ENCODE data around the gene RPGRIP1L. TPM values are rescaled to one million over a fixed set of nuclear protein-coding genes. Genes with fewer than 3 reads are reported as not detected.

Gene RPGRIP1L
- total and polyA plus RNA-seq, 2 donors (not counting 1 experiment from before 2014, with no cell fraction given): 1.0 to 7.1 TPM

GRCh38 chr16:53632526-53632925 is 71.1 kb downstream of the RPGRIP1L start:
- peaks cover 3% of the 10 kb centered on the region for H3K4me1 Mint-ChIP-seq
- no peaks in the 10 kb centered on the region for H3K27me3 Mint-ChIP-seq
- H3K27ac Mint-ChIP-seq: no peak overlapping the region
- no peaks in the 10 kb centered on the region for H3K9me3 Mint-ChIP-seq (ENCODE audit: insufficient read depth)
- H3K9me3 ChIP-seq (ENCODE audit: control extremely low read depth in 1 of 3, control insufficient read depth in 2 of 3, insufficient read depth in 1 of 3, low read length in 2 of 3): no peaks in the 10 kb centered on the region
- WGBS (ENCODE audit: insufficient coverage): 82% methylated on average over 2 of the region's 2 CpGs
- CTCF ChIA-PET: no interaction called here
- no peak overlapping the region for H3K4me3 Mint-ChIP-seq
- no peak overlapping the region for H3K4me2 ChIP-seq (replicated peaks; ENCODE audit: low read depth, low read length, poor library complexity, severe bottlenecking)
- H4K20me1 ChIP-seq (ENCODE audit: control insufficient read depth, insufficient read depth, low read length, poor library complexity, severe bottlenecking): no peaks in the 10 kb centered on the region
- TF ChIP-seq CTCF (IDR thresholded peaks at IDR 0.05): no peak
- TF ChIP-seq EZH2 (IDR thresholded peaks at IDR 0.05; ENCODE audit: borderline replicate concordance, insufficient read depth, low read depth, low read length, poor library complexity, severe bottlenecking): no peak
- H3K4me1 ChIP-seq (ENCODE audit: control insufficient read depth in 2 of 2, insufficient read depth in 2 of 2, low read length in 2 of 2): no peaks in the 10 kb centered on the region
- no peaks in the 10 kb centered on the region for H3K79me2 ChIP-seq (ENCODE audit: control insufficient read depth, insufficient read depth, low read length)
- DNase-seq (no peak), ATAC-seq (ENCODE audit: low read depth) (no peak)
- no peak overlapping the region for H3K4me3 ChIP-seq (ENCODE audit: control extremely low read depth in 1 of 5, extremely low read depth in 1 of 5, insufficient read depth in 1 of 5, low read depth in 2 of 5, low read length in 4 of 5)
- no peaks in the 10 kb centered on the region for H3K27me3 ChIP-seq (replicated peaks in 1 of 4; ENCODE audit: control extremely low read depth in 1 of 4, control insufficient read depth in 3 of 4, insufficient read depth in 4 of 4, low read length in 3 of 4)
- H2AFZ ChIP-seq (ENCODE audit: insufficient read depth, low read depth, low read length, poor library complexity, severe bottlenecking): no peak overlapping the region
- no peaks in the 10 kb centered on the region for H3K36me3 ChIP-seq (replicated peaks in 1 of 2; ENCODE audit: control extremely low read depth in 1 of 2, control insufficient read depth in 1 of 2, extremely low read depth in 1 of 2, insufficient read depth in 2 of 2, low read length in 1 of 2)
- H3K27ac ChIP-seq (ENCODE audit: low read length in 2 of 2): no peak overlapping the region
- intact Hi-C loops (cut with micrococcal nuclease): no loop called here
- POLR2A ChIA-PET: no interaction called here
- H3K9ac ChIP-seq (ENCODE audit: low read length): no peak overlapping the region

DNA sequence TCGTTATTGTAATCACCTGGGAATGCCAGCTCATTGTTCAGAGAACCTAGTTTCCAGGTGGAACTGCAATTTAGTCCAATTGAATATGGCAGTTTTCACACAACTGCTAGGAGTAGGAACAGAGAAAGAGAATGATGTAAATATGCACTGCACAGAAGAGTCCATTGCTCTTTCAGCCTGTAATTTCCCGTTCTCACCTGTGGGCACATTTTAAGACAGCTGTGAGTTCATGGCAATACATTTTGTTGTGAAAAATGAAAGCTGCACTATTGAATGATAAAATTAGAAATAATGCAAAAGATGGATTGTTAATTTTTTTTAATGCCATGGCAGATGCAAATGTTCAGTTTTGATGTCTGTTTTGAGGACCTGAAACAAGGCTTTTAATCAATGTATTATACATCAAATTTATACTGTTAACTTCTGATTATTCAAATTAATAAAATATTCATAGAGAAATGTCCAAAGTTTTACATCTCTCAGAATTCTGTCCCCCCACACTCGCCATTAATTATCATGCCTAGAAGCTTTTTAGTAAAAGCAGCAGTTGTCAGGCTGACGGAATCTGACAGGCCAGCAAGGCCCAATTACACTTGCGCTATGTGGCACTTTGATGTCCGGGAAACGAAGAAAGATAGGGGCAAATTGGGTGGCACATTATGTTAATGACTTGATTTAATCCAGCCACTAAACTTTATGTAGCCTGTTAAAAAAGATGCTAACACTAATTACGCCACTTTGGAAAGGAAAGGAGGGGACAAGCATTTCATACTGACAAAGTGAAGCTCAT is 72.2 kb downstream of the RPGRIP1L start:
- Mint-ChIP-seq H3K27ac (no peak overlapping the region), H3K4me3 (no peak overlapping the region), H3K9me3 (ENCODE audit: insufficient read depth) (no peaks in the 10 kb centered on the region), H3K27me3 (no peaks in the 10 kb centered on the region), H3K4me1 (peaks cover 3% of the 10 kb centered on the region)
- TF ChIP-seq CTCF (IDR thresholded peaks at IDR 0.05) (no peak), EZH2 (IDR thresholded peaks at IDR 0.05; ENCODE audit: borderline replicate concordance, insufficient read depth, low read depth, low read length, poor library complexity, severe bottlenecking) (no peak)
- no peak overlapping the region for H3K27ac ChIP-seq (ENCODE audit: low read length in 2 of 2)
- H3K9me3 ChIP-seq (ENCODE audit: control extremely low read depth in 1 of 3, control insufficient read depth in 2 of 3, insufficient read depth in 1 of 3, low read length in 2 of 3): no peaks in the 10 kb centered on the region
- H3K27me3 ChIP-seq (replicated peaks in 1 of 4; ENCODE audit: control extremely low read depth in 1 of 4, control insufficient read depth in 3 of 4, insufficient read depth in 4 of 4, low read length in 3 of 4): no peaks in the 10 kb centered on the region
- ChIA-PET CTCF (no interaction called here), POLR2A (no interaction called here)
- no peaks in the 10 kb centered on the region for H3K4me1 ChIP-seq (ENCODE audit: control insufficient read depth in 2 of 2, insufficient read depth in 2 of 2, low read length in 2 of 2)
- intact Hi-C loops (cut with micrococcal nuclease): no loop called here
- no peaks in the 10 kb centered on the region for H3K36me3 ChIP-seq (replicated peaks in 1 of 2; ENCODE audit: control extremely low read depth in 1 of 2, control insufficient read depth in 1 of 2, extremely low read depth in 1 of 2, insufficient read depth in 2 of 2, low read length in 1 of 2)
- ATAC-seq (ENCODE audit: low read depth) (no peak), DNase-seq (no peak)
- H4K20me1 ChIP-seq (ENCODE audit: control insufficient read depth, insufficient read depth, low read length, poor library complexity, severe bottlenecking): no peaks in the 10 kb centered on the region
- H3K79me2 ChIP-seq (ENCODE audit: control insufficient read depth, insufficient read depth, low read length): no peaks in the 10 kb centered on the region
- no peak overlapping the region for H3K4me3 ChIP-seq (ENCODE audit: control extremely low read depth in 1 of 5, extremely low read depth in 1 of 5, insufficient read depth in 1 of 5, low read depth in 2 of 5, low read length in 4 of 5)
- WGBS (ENCODE audit: insufficient coverage): 100% methylated on average over 1 of the region's 8 CpGs
- H2AFZ ChIP-seq (ENCODE audit: insufficient read depth, low read depth, low read length, poor library complexity, severe bottlenecking): no peak overlapping the region
- no peak overlapping the region for H3K4me2 ChIP-seq (replicated peaks; ENCODE audit: low read depth, low read length, poor library complexity, severe bottlenecking)
- no peak overlapping the region for H3K9ac ChIP-seq (ENCODE audit: low read length)
